ENCODE data around the gene TMEM101. TPM values are rescaled to one million over a fixed set of nuclear protein-coding genes. Genes with fewer than 3 reads are reported as not detected.

Gene TMEM101
- total and polyA plus RNA-seq, 2 donors (not counting 3 experiments of a cell fraction or from before 2014, with no cell fraction given): 30.4 to 60.2 TPM

DNA sequence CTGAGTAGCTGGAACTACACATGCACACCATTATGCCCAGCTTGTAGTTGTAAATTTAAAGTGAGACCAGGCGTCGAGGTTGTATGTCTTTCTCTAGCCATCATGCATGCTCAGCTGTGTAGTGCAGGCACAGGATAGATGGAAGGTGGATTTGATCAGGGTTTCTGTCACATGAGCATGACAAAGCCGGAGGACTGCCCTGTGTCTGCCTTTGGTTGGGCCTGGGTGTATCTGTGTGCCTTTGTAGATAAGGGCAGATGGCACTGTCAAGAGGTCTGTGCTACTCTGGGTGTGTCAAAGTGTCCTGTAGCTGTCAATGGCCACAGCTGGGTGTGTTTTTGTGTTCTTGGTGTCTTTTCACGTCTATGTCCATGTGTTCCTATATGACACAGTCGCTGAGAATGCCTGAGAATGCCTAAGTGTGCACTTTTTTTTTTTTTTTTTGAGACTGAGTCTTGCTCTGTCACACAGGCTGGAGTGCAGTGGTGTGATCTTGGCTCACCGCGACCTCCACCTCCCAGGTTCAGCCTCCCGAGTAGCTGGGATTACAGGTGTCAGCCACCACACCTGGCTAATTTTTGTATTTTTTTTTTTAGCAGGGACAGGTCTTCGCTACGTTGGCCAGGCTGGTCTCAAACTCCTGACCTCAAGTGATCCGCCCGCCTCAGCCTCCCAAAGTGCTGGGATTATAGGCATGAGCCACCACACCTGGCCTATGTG is 14.5 kb downstream of the TMEM101 start:
- ChIA-PET POLR2A (interaction anchor here (0.7 kb wide), 1 partner anchor 322 kb away, joined by 4 read pairs; no protein-coding TSS in a partner anchor), CTCF (interaction anchor here (12.7 kb wide), 1 partner anchor 57 kb away, joined by 182 read pairs; the partner anchor contains the start of gene PPY)
- TF ChIP-seq MYC (IDR thresholded peaks at IDR 0.05; ENCODE audit: low read depth, low read length): no peak
- TF ChIP-seq, protein P1, sequence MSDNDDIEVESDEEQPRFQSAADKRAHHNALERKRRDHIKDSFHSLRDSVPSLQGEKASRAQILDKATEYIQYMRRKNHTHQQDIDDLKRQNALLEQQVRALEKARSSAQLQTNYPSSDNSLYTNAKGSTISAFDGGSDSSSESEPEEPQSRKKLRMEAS (IDR thresholded peaks at IDR 0.05; ENCODE audit: insufficient read depth, insufficient read length): no peak
- no peak for TF ChIP-seq POLR2A (IDR thresholded peaks at IDR 0.05; ENCODE audit: low read depth, low read length)
- TF ChIP-seq EZH2 (IDR thresholded peaks at IDR 0.05; ENCODE audit: borderline replicate concordance, low read depth, low read length, severe bottlenecking): no peak
- TF ChIP-seq JUN (IDR thresholded peaks at IDR 0.05; ENCODE audit: borderline replicate concordance, insufficient read depth, insufficient read length, low read depth): no peak
- no peak for TF ChIP-seq FOS (IDR thresholded peaks at IDR 0.05; ENCODE audit: borderline replicate concordance, insufficient read depth, low read length)
- TF ChIP-seq GATA2 (IDR thresholded peaks at IDR 0.05; ENCODE audit: insufficient read depth, insufficient read length, low read depth, low read length): no peak
- TF ChIP-seq POLR2AphosphoS5 (IDR thresholded peaks at IDR 0.05; ENCODE audit: insufficient read depth, low read depth, low read length): no peak
- TF ChIP-seq, protein P2, sequence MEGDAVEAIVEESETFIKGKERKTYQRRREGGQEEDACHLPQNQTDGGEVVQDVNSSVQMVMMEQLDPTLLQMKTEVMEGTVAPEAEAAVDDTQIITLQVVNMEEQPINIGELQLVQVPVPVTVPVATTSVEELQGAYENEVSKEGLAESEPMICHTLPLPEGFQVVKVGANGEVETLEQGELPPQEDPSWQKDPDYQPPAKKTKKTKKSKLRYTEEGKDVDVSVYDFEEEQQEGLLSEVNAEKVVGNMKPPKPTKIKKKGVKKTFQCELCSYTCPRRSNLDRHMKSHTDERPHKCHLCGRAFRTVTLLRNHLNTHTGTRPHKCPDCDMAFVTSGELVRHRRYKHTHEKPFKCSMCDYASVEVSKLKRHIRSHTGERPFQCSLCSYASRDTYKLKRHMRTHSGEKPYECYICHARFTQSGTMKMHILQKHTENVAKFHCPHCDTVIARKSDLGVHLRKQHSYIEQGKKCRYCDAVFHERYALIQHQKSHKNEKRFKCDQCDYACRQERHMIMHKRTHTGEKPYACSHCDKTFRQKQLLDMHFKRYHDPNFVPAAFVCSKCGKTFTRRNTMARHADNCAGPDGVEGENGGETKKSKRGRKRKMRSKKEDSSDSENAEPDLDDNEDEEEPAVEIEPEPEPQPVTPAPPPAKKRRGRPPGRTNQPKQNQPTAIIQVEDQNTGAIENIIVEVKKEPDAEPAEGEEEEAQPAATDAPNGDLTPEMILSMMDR (IDR thresholded peaks at IDR 0.05; ENCODE audit: extremely low read depth in 1 of 2, insufficient read depth in 1 of 2, low read depth in 1 of 2, low read length in 2 of 2): no peak
- Histone ChIP-seq H4K20me1 (replicated peaks; ENCODE audit: control insufficient read depth, extremely low read depth, insufficient read depth, low read length) (no peaks in the 10 kb centered on the region), H3K27ac (ENCODE audit: insufficient read depth, low read depth, low read length) (no peak overlapping the region), H3K9me3 (replicated peaks; ENCODE audit: control insufficient read depth, insufficient read depth, low read length) (no peaks in the 10 kb centered on the region), H3K9ac (replicated peaks; ENCODE audit: extremely low read depth, insufficient read depth, low read length) (no peak overlapping the region), H3K4me2 (ENCODE audit: insufficient read depth, low read length) (no peak overlapping the region), H3K4me1 (ENCODE audit: control insufficient read depth, extremely low read depth, insufficient read depth, low read length) (peaks cover 23% of the 10 kb centered on the region), H3K4me3 (replicated peaks in 1 of 3; ENCODE audit: insufficient read depth in 1 of 3, low read depth in 1 of 3, low read length in 3 of 3) (no peak overlapping the region), H3K9me1 (replicated peaks; ENCODE audit: control insufficient read depth, extremely low read depth, insufficient read depth, low read length) (no peaks in the 10 kb centered on the region), H3K79me2 (ENCODE audit: control insufficient read depth, insufficient read depth, low read length) (peaks cover 5% of the 10 kb centered on the region), H3K27me3 (ENCODE audit: control insufficient read depth in 2 of 2, insufficient read depth in 2 of 2, low read length in 2 of 2) (no peaks in the 10 kb centered on the region), H2AFZ (ENCODE audit: low read depth, low read length) (no peak overlapping the region), H3K36me3 (ENCODE audit: control insufficient read depth in 2 of 2, extremely low read depth in 1 of 2, insufficient read depth in 2 of 2, low read length in 2 of 2) (no peaks in the 10 kb centered on the region)
- no TSS peak for BruUV-seq (replicated peaks)
- intact Hi-C loops (cut with micrococcal nuclease): loop anchor here (10.0 kb wide), 1 partner anchor 114 kb away; no protein-coding TSS in a partner anchor
- FAIRE-seq (no peak), DNase-seq (ENCODE audit: low read depth, low spot score) (no peak)
- dilution Hi-C loops (cut with MboI; ENCODE audit: extremely low pct_ligation_motif_present, low sequenced_read_pairs): no loop called here

Measured in endothelial cell of umbilical vein (primary cell).